Neural progenitor cell (in vitro differentiated cells): ENCODE results near the gene AGO1.

Source experiments
- EZH2 ChIP-seq: fragments of 200-600 bp; sonication (generic); IDR thresholded peaks from 2 replicates; pipeline ENCODE4 v1.6.1; 2017; ENCODE audit warnings: antibody characterized with exemption, mild to moderate bottlenecking, moderate library complexity
- TF ChIP-seq, protein P1 (sequence below): fragments of 200-600 bp; sonication (generic); IDR thresholded peaks from 2 replicates; pipeline ENCODE4 v1.5.1; 2017; ENCODE audit warnings: antibody characterized with exemption, mild to moderate bottlenecking

- TF ChIP-seq, protein P1, sequence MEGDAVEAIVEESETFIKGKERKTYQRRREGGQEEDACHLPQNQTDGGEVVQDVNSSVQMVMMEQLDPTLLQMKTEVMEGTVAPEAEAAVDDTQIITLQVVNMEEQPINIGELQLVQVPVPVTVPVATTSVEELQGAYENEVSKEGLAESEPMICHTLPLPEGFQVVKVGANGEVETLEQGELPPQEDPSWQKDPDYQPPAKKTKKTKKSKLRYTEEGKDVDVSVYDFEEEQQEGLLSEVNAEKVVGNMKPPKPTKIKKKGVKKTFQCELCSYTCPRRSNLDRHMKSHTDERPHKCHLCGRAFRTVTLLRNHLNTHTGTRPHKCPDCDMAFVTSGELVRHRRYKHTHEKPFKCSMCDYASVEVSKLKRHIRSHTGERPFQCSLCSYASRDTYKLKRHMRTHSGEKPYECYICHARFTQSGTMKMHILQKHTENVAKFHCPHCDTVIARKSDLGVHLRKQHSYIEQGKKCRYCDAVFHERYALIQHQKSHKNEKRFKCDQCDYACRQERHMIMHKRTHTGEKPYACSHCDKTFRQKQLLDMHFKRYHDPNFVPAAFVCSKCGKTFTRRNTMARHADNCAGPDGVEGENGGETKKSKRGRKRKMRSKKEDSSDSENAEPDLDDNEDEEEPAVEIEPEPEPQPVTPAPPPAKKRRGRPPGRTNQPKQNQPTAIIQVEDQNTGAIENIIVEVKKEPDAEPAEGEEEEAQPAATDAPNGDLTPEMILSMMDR, result no peak
- no peak for TF ChIP-seq EZH2
Observed at GRCh38 chr1:35894656-35895055, 11.6 kb downstream of the AGO1 start.
